Measurements from ENCODE around the gene NHEJ1. TPM values are rescaled to one million over a fixed set of nuclear protein-coding genes. Genes with fewer than 3 reads are reported as not detected.

The NHEJ1 gene
- total RNA-seq, 1 donor from 2014 or later: 13.1 TPM

- no peak overlapping the region for H3K4me3 ChIP-seq (ENCODE audit: low read depth, low read length)
- no peak for DNase-seq (ENCODE audit: low read depth)
Measured at GRCh38 chr2:219029829-219030165, 130.8 kb downstream of the NHEJ1 start.

GRCh38 chr2:219028996-219029828 lies 131.4 kb downstream of the NHEJ1 start:
- no peak overlapping the region for H3K4me3 ChIP-seq (ENCODE audit: low read depth, low read length)
- no peak for DNase-seq (ENCODE audit: low read depth)
- TF ChIP-seq CTCF (conservative IDR thresholded peaks at IDR 0.05; ENCODE audit: low read depth, low read length): no peak

More at GRCh38 chr2:219029829-219030165, 130.8 kb downstream of the NHEJ1 start:
- peak; percentile 94 for TF ChIP-seq CTCF (conservative IDR thresholded peaks at IDR 0.05; ENCODE audit: low read depth, low read length)

GRCh38 chr2:219028141-219028540 lies 132.5 kb downstream of the NHEJ1 start:
- no peak for DNase-seq (ENCODE audit: low read depth)
- no peak for TF ChIP-seq CTCF (conservative IDR thresholded peaks at IDR 0.05; ENCODE audit: low read depth, low read length)
- no peak overlapping the region for H3K4me3 ChIP-seq (ENCODE audit: low read depth, low read length)

DNA sequence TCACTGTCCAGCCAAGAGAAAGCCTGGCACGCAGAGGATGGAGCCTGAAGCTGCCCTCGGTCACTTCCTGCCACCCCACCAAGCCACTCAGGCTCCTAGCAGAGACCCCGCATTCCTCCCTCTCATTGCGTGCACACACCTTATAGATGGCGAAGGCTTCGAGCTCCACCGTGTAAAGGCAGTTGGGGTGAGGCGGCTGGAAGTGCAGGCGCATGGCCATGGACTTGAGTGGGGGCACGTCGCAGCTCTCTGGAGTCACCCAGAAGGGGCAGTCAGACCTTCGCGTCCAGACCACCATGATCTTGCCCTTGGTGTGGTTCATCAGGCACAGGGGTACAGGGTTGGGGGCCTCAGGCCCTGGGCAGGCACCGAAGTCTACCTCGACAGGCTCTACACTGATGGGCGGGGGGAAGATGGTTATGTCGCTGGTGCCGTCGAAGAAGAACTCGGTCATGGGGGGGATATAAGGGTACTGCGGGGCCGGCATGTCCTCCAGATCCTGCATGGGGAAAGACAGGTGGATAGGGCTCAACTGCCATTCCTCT lies 133.0 kb downstream of the NHEJ1 start:
- no peak for TF ChIP-seq CTCF (conservative IDR thresholded peaks at IDR 0.05; ENCODE audit: low read depth, low read length)
- no peak for DNase-seq (ENCODE audit: low read depth)
- H3K4me3 ChIP-seq (ENCODE audit: low read depth, low read length): no peak overlapping the region

GRCh38 chr2:219026946-219027345 lies 133.7 kb downstream of the NHEJ1 start:
- TF ChIP-seq CTCF (conservative IDR thresholded peaks at IDR 0.05; ENCODE audit: low read depth, low read length): no peak
- H3K4me3 ChIP-seq (ENCODE audit: low read depth, low read length): no peak overlapping the region
- no peak for DNase-seq (ENCODE audit: low read depth)

DNA sequence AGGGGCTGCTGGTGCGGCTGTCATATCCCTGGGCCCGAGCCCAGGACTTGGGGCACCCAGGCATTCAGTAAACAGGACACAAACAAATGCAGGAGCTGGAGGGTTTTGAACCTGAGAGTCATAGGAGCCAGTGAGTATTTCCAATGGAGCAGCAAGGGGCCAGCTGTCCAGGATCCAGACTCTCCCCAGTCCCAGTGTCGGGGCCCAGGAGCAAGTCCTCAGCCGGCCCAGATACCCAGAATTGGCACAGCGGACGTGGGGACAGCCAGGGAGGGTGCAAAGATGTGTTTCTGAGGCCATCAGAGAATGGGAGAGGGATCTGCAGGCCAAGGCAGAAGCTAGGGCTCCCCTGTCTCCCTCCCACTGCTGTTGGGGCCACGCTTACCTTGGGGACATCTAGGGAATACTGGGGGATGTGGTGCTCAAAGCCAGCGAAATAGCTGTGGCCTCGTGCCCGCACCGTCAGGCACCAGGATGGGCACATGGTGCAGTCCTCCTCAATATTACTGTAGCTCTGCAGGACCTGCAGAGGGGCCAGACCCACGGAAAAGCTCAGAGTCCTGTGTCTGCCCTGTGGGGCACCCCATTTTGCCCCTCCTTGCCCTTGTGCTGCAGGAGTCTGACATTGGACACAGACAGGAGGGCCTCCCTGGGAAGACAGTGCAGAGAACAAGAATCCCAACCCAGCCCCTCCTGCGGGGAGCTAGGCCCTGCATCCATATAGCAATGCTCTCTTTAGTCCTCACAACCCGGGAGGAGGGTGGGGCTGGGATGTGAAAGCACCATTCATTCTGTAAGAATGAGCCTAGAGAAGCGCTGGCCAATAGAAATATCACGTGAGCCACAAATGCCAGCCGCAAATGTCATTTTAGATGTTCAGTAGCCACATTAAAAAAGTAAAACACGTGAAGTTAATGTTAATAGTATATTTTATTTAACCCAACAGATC lies 134.7 kb downstream of the NHEJ1 start:
- no peak for DNase-seq (ENCODE audit: low read depth)
- no peak for TF ChIP-seq CTCF (conservative IDR thresholded peaks at IDR 0.05; ENCODE audit: low read depth, low read length)
- H3K4me3 ChIP-seq (ENCODE audit: low read depth, low read length): no peak overlapping the region

Other genes with a start within 250 kb of the NHEJ1 start
- not detected in 2 replicates for gene CDK5R2, start 201.1 kb downstream of the NHEJ1 start, total RNA-seq
- gene FEV, start 175.6 kb downstream of the NHEJ1 start, total RNA-seq: not detected in 2 replicates
- not detected in 2 replicates for gene CRYBA2, start 167.4 kb downstream of the NHEJ1 start, total RNA-seq
- gene CFAP65, start 119.3 kb downstream of the NHEJ1 start, total RNA-seq: 1.1 TPM in 1 of 2 replicates, not detected in the other
- gene IHH, start 99.9 kb downstream of the NHEJ1 start, total RNA-seq: 0.29 TPM in 1 of 2 replicates, not detected in the other
- gene SLC23A3, start 9.2 kb upstream of the NHEJ1 start, total RNA-seq: 0.06 TPM in 1 of 2 replicates, not detected in the other
- gene CNPPD1, start 16.1 kb upstream of the NHEJ1 start, total RNA-seq: 37.5 and 51.0 TPM in 2 replicates
- 34.4 and 40.1 TPM in 2 replicates for gene RETREG2, start 17.5 kb upstream of the NHEJ1 start, total RNA-seq
- gene ZFAND2B, start 46.0 kb upstream of the NHEJ1 start, total RNA-seq: 29.7 and 31.6 TPM in 2 replicates
- gene ABCB6, start 58.1 kb upstream of the NHEJ1 start, total RNA-seq: 9.3 and 11.7 TPM in 2 replicates
- 34.1 and 52.9 TPM in 2 replicates for gene ATG9A, start 68.8 kb upstream of the NHEJ1 start, total RNA-seq
- 20.3 and 50.3 TPM in 2 replicates for gene ANKZF1, start 69.0 kb upstream of the NHEJ1 start, total RNA-seq
- 10.4 and 11.0 TPM in 2 replicates for gene GLB1L, start 84.6 kb upstream of the NHEJ1 start, total RNA-seq
- gene STK16, start 84.7 kb upstream of the NHEJ1 start, total RNA-seq: 10.1 and 17.5 TPM in 2 replicates
- 0.52 TPM in 1 of 2 replicates, not detected in the other for gene TUBA4B, start 92.4 kb upstream of the NHEJ1 start, total RNA-seq
- 191 and 196 TPM in 2 replicates for gene TUBA4A, start 93.1 kb upstream of the NHEJ1 start, total RNA-seq
- 31.8 and 54.8 TPM in 2 replicates for gene DNAJB2, start 118.6 kb upstream of the NHEJ1 start, total RNA-seq
- gene PTPRN, start 148.6 kb upstream of the NHEJ1 start, total RNA-seq: 0.75 and 1.0 TPM in 2 replicates
- gene RESP18, start 171.9 kb upstream of the NHEJ1 start, total RNA-seq: not detected in 2 replicates
- gene DNPEP, start 227.1 kb upstream of the NHEJ1 start, total RNA-seq: 40.0 and 54.0 TPM in 2 replicates

Measured in epithelial cell of proximal tubule (primary cell).